GM19455 (cell line): ENCODE results near the gene DNAJC16.
"Not testable (repeated sequence)": the region's sequence is repeated elsewhere in the genome, so short reads cannot be mapped to it uniquely, and the experiment has no call there.

ENCODE experiments used
- ATAC-seq: cut with Tn5 transposase; IDR thresholded peaks from one replicate; pipeline ENCODE4 v1.9.1; 2021; ENCODE audit not compliant: unreplicated experiment

DNAJC16 gene

GRCh38 chr1:15526490-15527339 lies at the start of gene DNAJC16:
DNAJC16 (plus strand) TSS chr1:15526848; CDS start chr1:15529106, 2,258 bp downstream.
- ATAC-seq: peak; percentile 49

- no peak for ATAC-seq
Measured at GRCh38 chr1:15476927-15477326, 49.7 kb upstream of the DNAJC16 start.

- no peak for ATAC-seq
Measured at GRCh38 chr1:15477646-15478212, 48.9 kb upstream of the DNAJC16 start.

- ATAC-seq: no peak
Measured at GRCh38 chr1:15479654-15480347, 46.8 kb upstream of the DNAJC16 start.

- not testable (repeated sequence) for ATAC-seq
Measured at GRCh38 chr1:15482455-15482854, 44.2 kb upstream of the DNAJC16 start.

- ATAC-seq: not testable (repeated sequence)
Measured at GRCh38 chr1:15482983-15483543, 43.6 kb upstream of the DNAJC16 start.

GRCh38 chr1:15483971-15484370 lies 42.7 kb upstream of the DNAJC16 start:
- ATAC-seq: no peak

GRCh38 chr1:15484443-15484842 lies 42.2 kb upstream of the DNAJC16 start:
- ATAC-seq: not testable (repeated sequence)

- no peak for ATAC-seq
Measured at GRCh38 chr1:15485636-15486035, 41.0 kb upstream of the DNAJC16 start.

GRCh38 chr1:15486844-15487610 lies 39.6 kb upstream of the DNAJC16 start:
- ATAC-seq: not testable (repeated sequence)

- ATAC-seq: no peak
Measured at GRCh38 chr1:15488371-15488770, 38.3 kb upstream of the DNAJC16 start.

- ATAC-seq: no peak
Measured at GRCh38 chr1:15489052-15489736, 37.5 kb upstream of the DNAJC16 start.

GRCh38 chr1:15491010-15491409 lies 35.6 kb upstream of the DNAJC16 start:
- ATAC-seq: not testable (repeated sequence)

GRCh38 chr1:15492596-15492995 lies 34.1 kb upstream of the DNAJC16 start:
- ATAC-seq: no peak

GRCh38 chr1:15493869-15494390 lies 32.7 kb upstream of the DNAJC16 start:
- no peak for ATAC-seq

GRCh38 chr1:15500184-15501178 lies 26.2 kb upstream of the DNAJC16 start:
- ATAC-seq: no peak

- no peak for ATAC-seq
Measured at GRCh38 chr1:15501208-15502032, 25.2 kb upstream of the DNAJC16 start.

GRCh38 chr1:15504436-15504835 lies 22.2 kb upstream of the DNAJC16 start:
- no peak for ATAC-seq
